ENCODE measurements around the gene EIF2AK3.

The EIF2AK3 gene

GRCh38 chr2:88561646-88562388, 65.4 kb downstream of the EIF2AK3 start:
- TF ChIP-seq MAX (IDR thresholded peaks at IDR 0.05; ENCODE audit: low read depth, low read length) = no peak
- no peak for TF ChIP-seq POLR2A (IDR thresholded peaks at IDR 0.05; ENCODE audit: extremely low read depth, insufficient read length)
- no peak for TF ChIP-seq CTCF (IDR thresholded peaks at IDR 0.05; ENCODE audit: low read depth, low read length)
- TF ChIP-seq MYC (IDR thresholded peaks at IDR 0.05; ENCODE audit: low read depth, low read length) = no peak
- DNase-seq (ENCODE audit: low read depth) = no peak
- H3K4me3 ChIP-seq (ENCODE audit: low read depth, low read length) = no peak overlapping the region

GRCh38 chr2:88560619-88561307, 66.5 kb downstream of the EIF2AK3 start:
- H3K4me3 ChIP-seq (ENCODE audit: low read depth, low read length) = no peak overlapping the region
- DNase-seq (ENCODE audit: low read depth) = no peak
- TF ChIP-seq MYC (IDR thresholded peaks at IDR 0.05; ENCODE audit: low read depth, low read length) (no peak), MAX (IDR thresholded peaks at IDR 0.05; ENCODE audit: low read depth, low read length) (no peak), POLR2A (IDR thresholded peaks at IDR 0.05; ENCODE audit: extremely low read depth, insufficient read length) (no peak)

GRCh38 chr2:88557290-88557689, 70.0 kb downstream of the EIF2AK3 start:
- H3K4me3 ChIP-seq (ENCODE audit: low read depth, low read length) = no peak overlapping the region
- no peak for DNase-seq (ENCODE audit: low read depth)
- no peak for TF ChIP-seq CTCF (IDR thresholded peaks at IDR 0.05; ENCODE audit: low read depth, low read length)
- TF ChIP-seq POLR2A (IDR thresholded peaks at IDR 0.05; ENCODE audit: extremely low read depth, insufficient read length) = no peak
- TF ChIP-seq MYC (IDR thresholded peaks at IDR 0.05; ENCODE audit: low read depth, low read length) = no peak
- no peak for TF ChIP-seq MAX (IDR thresholded peaks at IDR 0.05; ENCODE audit: low read depth, low read length)

- TF ChIP-seq MAX (IDR thresholded peaks at IDR 0.05; ENCODE audit: low read depth, low read length) (no peak), CTCF (IDR thresholded peaks at IDR 0.05; ENCODE audit: low read depth, low read length) (no peak), MYC (IDR thresholded peaks at IDR 0.05; ENCODE audit: low read depth, low read length) (no peak), POLR2A (IDR thresholded peaks at IDR 0.05; ENCODE audit: extremely low read depth, insufficient read length) (no peak)
- no peak overlapping the region for H3K4me3 ChIP-seq (ENCODE audit: low read depth, low read length)
- DNase-seq (ENCODE audit: low read depth) = no peak
These were observed 71.2 kb downstream of the EIF2AK3 start for GRCh38 chr2:88556026-88556425.

GRCh38 chr2:88554189-88554588, 73.1 kb downstream of the EIF2AK3 start:
- DNase-seq (ENCODE audit: low read depth) = peak; percentile 8
- no peak overlapping the region for H3K4me3 ChIP-seq (ENCODE audit: low read depth, low read length)
- TF ChIP-seq POLR2A (IDR thresholded peaks at IDR 0.05; ENCODE audit: extremely low read depth, insufficient read length) (no peak), MAX (IDR thresholded peaks at IDR 0.05; ENCODE audit: low read depth, low read length) (no peak), MYC (IDR thresholded peaks at IDR 0.05; ENCODE audit: low read depth, low read length) (no peak), CTCF (IDR thresholded peaks at IDR 0.05; ENCODE audit: low read depth, low read length) (no peak)
